K562 (cell line): ENCODE results near the gene UPF1.

Experiments used
- ARID2 ChIP-seq: fragments of 450-650 bp; IDR thresholded peaks from 2 replicates; pipeline ENCODE4 v1.6.1; 2017; ENCODE audit warnings: antibody characterized with exemption, mild to moderate bottlenecking
- BCL6 ChIP-seq: fragments of 250-450 bp; sonication (Bioruptor Pico); IDR thresholded peaks from 2 replicates; pipeline ENCODE4 v1.4.0; 2020
- CTCF ChIP-seq, 3 experiments: IDR thresholded peaks in 2 of 3; conservative IDR thresholded peaks in 1 of 3; 2 replicates each; pipeline ENCODE4 v1.5.1; 2011 to 2012; ENCODE audit warnings: low read length in 3 of 3, mild to moderate bottlenecking in 3 of 3, control low read depth in 2 of 3, improper control_type of control experiment in 1 of 3, inconsistent platforms in 1 of 3, low read depth in 1 of 3, mixed read lengths in 1 of 3, moderate library complexity in 1 of 3; ENCODE audit not compliant: insufficient read depth in 2 of 3
- EZH2 ChIP-seq: IDR thresholded peaks from 2 replicates; pipeline ENCODE4 v1.6.1; 2012; ENCODE audit warnings: low read depth, mild to moderate bottlenecking, inconsistent platforms, low read length, borderline replicate concordance
- NFE2L1 ChIP-seq: fragments of 450-650 bp; IDR thresholded peaks from 2 replicates; pipeline ENCODE4 v1.6.1; 2016; ENCODE audit warnings: missing genetic modification characterization, low read depth, mild to moderate bottlenecking, missing compliant biosample characterization, moderate library complexity, borderline replicate concordance
- POLR2A ChIP-seq: fragments of 450-650 bp; conservative IDR thresholded peaks from 2 replicates; pipeline ENCODE4 v1.6.1; 2016
- RBM39 ChIP-seq: fragments of 200-400 bp; formaldehyde crosslinking; optimal IDR thresholded peaks from 2 replicates; pipeline ENCODE3; 2018; ENCODE audit warnings: low read depth, low read length
- RFX1 ChIP-seq: fragments of 450-650 bp; IDR thresholded peaks from 2 replicates; pipeline ENCODE4 v1.6.1; 2016; ENCODE audit warnings: mild to moderate bottlenecking, moderate library complexity
- SMAD3 ChIP-seq: fragments of 450-650 bp; formaldehyde crosslinking; conservative IDR thresholded peaks from 2 replicates; pipeline ENCODE4 v1.4.0; 2020; ENCODE audit warnings: mild to moderate bottlenecking
- UBTF ChIP-seq, 2 experiments: IDR thresholded peaks; 2 replicates each; pipeline ENCODE4 v1.6.1; 2012; ENCODE audit warnings: improper control_type of control experiment in 2 of 2, low read depth in 2 of 2, low read length in 2 of 2, borderline replicate concordance in 1 of 2
- ZBED1 ChIP-seq: IDR thresholded peaks from 2 replicates; pipeline ENCODE4 v1.6.1; 2014
- ZNF274 ChIP-seq: IDR thresholded peaks from 2 replicates; pipeline ENCODE4 v1.6.1; 2011; ENCODE audit warnings: low read depth, mild to moderate bottlenecking, low read length, moderate library complexity, borderline replicate concordance
- ZNF644 ChIP-seq: fragments of 200-800 bp; sonication (Bioruptor generic); IDR thresholded peaks from 2 replicates; pipeline ENCODE4 v1.6.1; 2016; ENCODE audit warnings: low read depth, missing genetic modification characterization, missing compliant biosample characterization

- TF ChIP-seq UBTF (IDR thresholded peaks at IDR 0.05; ENCODE audit: borderline replicate concordance in 1 of 2, low read depth in 2 of 2, low read length in 2 of 2) (no peak), CTCF (IDR thresholded peaks at IDR 0.05 in 2 of 3, conservative IDR thresholded peaks at IDR 0.05 in 1 of 3; ENCODE audit: insufficient read depth in 2 of 3, low read depth in 1 of 3, low read length in 3 of 3) (no peak), EZH2 (no peak), ARID2 (no peak), POLR2A (no peak), NFE2L1 (tag) (no peak), ZBED1 (peak; percentile 97), RBM39 (no peak), SMAD3 (CRISPR knock-in tag) (no peak), ZNF274 (no peak), RFX1 (no peak), BCL6 (CRISPR knock-in tag) (no peak), ZNF644 (tag) (no peak)
Measured at GRCh38 chr19:18785179-18786124, 46.3 kb upstream of the UPF1 start.
